SU-DHL-6 (cell line): Measurements from ENCODE around the gene ZCCHC24.

Experiments used
- EZH2phosphoT487 ChIP-seq: fragments of 200-600 bp; sonication (generic), shearing (Covaris generic); conservative IDR thresholded peaks from 2 replicates; pipeline ENCODE4 v1.6.1; 2018; ENCODE audit warnings: mild to moderate bottlenecking, antibody characterized with exemption, low read length, moderate library complexity, mixed read lengths
- TF ChIP-seq, protein P1 (sequence below): fragments of 200-600 bp; sonication (generic); IDR thresholded peaks from one replicate; pipeline ENCODE4 v1.5.1; 2017; ENCODE audit warnings: antibody characterized with exemption, mild to moderate bottlenecking, low read length, moderate library complexity; ENCODE audit not compliant: insufficient read depth, poor library complexity, severe bottlenecking

DNA sequence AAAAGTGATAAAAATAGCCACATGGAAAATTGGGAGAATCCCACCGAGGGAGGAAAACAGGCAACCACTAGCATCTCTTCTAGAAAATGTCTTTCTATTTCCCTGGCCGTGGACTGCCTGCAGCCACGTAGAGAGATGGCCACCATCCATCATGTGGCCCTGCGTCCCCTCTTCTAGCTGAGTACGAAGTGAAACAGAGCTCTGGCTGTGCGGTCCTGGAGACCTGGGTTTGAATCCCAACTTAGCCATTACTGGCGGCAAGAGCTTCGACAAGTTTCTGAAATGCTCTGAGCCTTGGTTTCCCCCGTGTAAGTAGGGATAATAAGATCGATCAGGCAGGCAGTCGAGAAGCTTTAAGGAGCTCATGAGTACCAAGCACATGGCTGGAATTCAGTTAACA is 32.9 kb downstream of the ZCCHC24 start:
- TF ChIP-seq, protein P1, sequence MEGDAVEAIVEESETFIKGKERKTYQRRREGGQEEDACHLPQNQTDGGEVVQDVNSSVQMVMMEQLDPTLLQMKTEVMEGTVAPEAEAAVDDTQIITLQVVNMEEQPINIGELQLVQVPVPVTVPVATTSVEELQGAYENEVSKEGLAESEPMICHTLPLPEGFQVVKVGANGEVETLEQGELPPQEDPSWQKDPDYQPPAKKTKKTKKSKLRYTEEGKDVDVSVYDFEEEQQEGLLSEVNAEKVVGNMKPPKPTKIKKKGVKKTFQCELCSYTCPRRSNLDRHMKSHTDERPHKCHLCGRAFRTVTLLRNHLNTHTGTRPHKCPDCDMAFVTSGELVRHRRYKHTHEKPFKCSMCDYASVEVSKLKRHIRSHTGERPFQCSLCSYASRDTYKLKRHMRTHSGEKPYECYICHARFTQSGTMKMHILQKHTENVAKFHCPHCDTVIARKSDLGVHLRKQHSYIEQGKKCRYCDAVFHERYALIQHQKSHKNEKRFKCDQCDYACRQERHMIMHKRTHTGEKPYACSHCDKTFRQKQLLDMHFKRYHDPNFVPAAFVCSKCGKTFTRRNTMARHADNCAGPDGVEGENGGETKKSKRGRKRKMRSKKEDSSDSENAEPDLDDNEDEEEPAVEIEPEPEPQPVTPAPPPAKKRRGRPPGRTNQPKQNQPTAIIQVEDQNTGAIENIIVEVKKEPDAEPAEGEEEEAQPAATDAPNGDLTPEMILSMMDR, result no peak
- TF ChIP-seq EZH2phosphoT487, result no peak
